MCF 10A (cell line): ENCODE data around the gene EIF3CL. TPM values are rescaled to one million over a fixed set of nuclear protein-coding genes. Genes with fewer than 3 reads are reported as not detected.
"Not testable (repeated sequence)": the region's sequence is repeated elsewhere in the genome, so short reads cannot be mapped to it uniquely, and the experiment has no call there.

ENCODE experiments used
- Bru-seq: library from RNA; stranded (reverse); fragments of 400-500 nt; gene quantifications from one replicate; lab custom pipeline; 2021; lab: Mats Ljungman, UMichigan
- BruChase-seq, 2 experiments: library from RNA; stranded (reverse); fragments of 400-500 nt; gene quantifications; one replicate each; lab custom pipeline; 2021; lab: Mats Ljungman, UMichigan
- BruUV-seq: library from RNA; stranded (reverse); fragments of 400-500 nt; replicated peaks from 2 replicates; lab custom pipeline; 2021; lab: Mats Ljungman, UMichigan
- CTCF ChIA-PET: fragments of 300-600 bp; sonication (Branson Sonifier 250); formaldehyde crosslinking; extraction: SDS; loops from one replicate; lab custom pipeline; 2021; ENCODE audit warnings: antibody characterized with exemption, inconsistent platforms; lab: Yijun Ruan, JAX
- POLR2A ChIA-PET: fragments of 300-600, 350-650 bp; sonication (Branson Sonifier 250); formaldehyde crosslinking; extraction: SDS; loops from one replicate; lab custom pipeline; 2020; ENCODE audit warnings: antibody characterized with exemption, inconsistent platforms; lab: Yijun Ruan, JAX
- DNase-seq: peaks from one replicate; pipeline ENCODE4 v3.0.0-alpha.2; 2018; ENCODE audit not compliant: unreplicated experiment
- H3K27ac Mint-ChIP-seq: one replicate; pipeline ENCODE4 v1.8.0; 2022; ENCODE audit warnings: mild to moderate bottlenecking, low read depth, mixed read lengths; ENCODE audit not compliant: unreplicated experiment
- H3K27me3 Mint-ChIP-seq: one replicate; pipeline ENCODE4 v1.8.0; 2022; ENCODE audit warnings: mixed read lengths; ENCODE audit not compliant: insufficient read depth, unreplicated experiment
- H3K36me3 Mint-ChIP-seq: one replicate; pipeline ENCODE4 v1.8.0; 2022; ENCODE audit warnings: mild to moderate bottlenecking, moderate library complexity, mixed read lengths; ENCODE audit not compliant: insufficient read depth, unreplicated experiment
- H3K4me1 Mint-ChIP-seq: one replicate; pipeline ENCODE4 v1.8.0; 2022; ENCODE audit warnings: mixed read lengths; ENCODE audit not compliant: insufficient read depth, unreplicated experiment
- H3K4me3 Mint-ChIP-seq: one replicate; pipeline ENCODE4 v1.8.0; 2022; ENCODE audit warnings: mild to moderate bottlenecking, moderate library complexity, mixed read lengths; ENCODE audit not compliant: unreplicated experiment
- H3K9me3 Mint-ChIP-seq: one replicate; pipeline ENCODE4 v1.8.0; 2022; ENCODE audit warnings: mixed read lengths; ENCODE audit not compliant: unreplicated experiment
- intact Hi-C: fragments of 100-400 bp; cut with micrococcal nuclease; formaldehyde crosslinking; loops from 2 replicates; pipeline ENCODE4 v1.14.1; 2022
- long read RNA-seq: library from polyadenylated mRNA; stranded (forward); transcript quantifications from one replicate; pipeline ENCODE4 v2.0.0, GENCODE V29; 2022
- total RNA-seq: library from RNA; stranded (reverse); gene quantifications from 2 replicates; pipeline ENCODE4 v1.2.3, GENCODE V29; 2022

EIF3CL gene, protein sequence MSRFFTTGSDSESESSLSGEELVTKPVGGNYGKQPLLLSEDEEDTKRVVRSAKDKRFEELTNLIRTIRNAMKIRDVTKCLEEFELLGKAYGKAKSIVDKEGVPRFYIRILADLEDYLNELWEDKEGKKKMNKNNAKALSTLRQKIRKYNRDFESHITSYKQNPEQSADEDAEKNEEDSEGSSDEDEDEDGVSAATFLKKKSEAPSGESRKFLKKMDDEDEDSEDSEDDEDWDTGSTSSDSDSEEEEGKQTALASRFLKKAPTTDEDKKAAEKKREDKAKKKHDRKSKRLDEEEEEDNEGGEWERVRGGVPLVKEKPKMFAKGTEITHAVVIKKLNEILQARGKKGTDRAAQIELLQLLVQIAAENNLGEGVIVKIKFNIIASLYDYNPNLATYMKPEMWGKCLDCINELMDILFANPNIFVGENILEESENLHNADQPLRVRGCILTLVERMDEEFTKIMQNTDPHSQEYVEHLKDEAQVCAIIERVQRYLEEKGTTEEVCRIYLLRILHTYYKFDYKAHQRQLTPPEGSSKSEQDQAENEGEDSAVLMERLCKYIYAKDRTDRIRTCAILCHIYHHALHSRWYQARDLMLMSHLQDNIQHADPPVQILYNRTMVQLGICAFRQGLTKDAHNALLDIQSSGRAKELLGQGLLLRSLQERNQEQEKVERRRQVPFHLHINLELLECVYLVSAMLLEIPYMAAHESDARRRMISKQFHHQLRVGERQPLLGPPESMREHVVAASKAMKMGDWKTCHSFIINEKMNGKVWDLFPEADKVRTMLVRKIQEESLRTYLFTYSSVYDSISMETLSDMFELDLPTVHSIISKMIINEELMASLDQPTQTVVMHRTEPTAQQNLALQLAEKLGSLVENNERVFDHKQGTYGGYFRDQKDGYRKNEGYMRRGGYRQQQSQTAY
- total RNA-seq (33.3 and 165 TPM in 2 replicates), Bru-seq, nascent RNA (percentile 49 among the genes with signal in this experiment), BruChase-seq, experiment 1, labeled RNA remaining after a 6-hour chase (percentile 44 among the genes with signal in this experiment), BruChase-seq, experiment 2, labeled RNA remaining after a 2-hour chase (percentile 40 among the genes with signal in this experiment)
- long read RNA-seq, transcript EIF3CL-201 (21 exons, 3,085 nt) = major isoform, 48 of 146 reads
- long read RNA-seq, partial matches to known transcripts = 94 of 146 reads
- long read RNA-seq, other reads (novel, unspliced or antisense) = 3 of 146 reads

DNA sequence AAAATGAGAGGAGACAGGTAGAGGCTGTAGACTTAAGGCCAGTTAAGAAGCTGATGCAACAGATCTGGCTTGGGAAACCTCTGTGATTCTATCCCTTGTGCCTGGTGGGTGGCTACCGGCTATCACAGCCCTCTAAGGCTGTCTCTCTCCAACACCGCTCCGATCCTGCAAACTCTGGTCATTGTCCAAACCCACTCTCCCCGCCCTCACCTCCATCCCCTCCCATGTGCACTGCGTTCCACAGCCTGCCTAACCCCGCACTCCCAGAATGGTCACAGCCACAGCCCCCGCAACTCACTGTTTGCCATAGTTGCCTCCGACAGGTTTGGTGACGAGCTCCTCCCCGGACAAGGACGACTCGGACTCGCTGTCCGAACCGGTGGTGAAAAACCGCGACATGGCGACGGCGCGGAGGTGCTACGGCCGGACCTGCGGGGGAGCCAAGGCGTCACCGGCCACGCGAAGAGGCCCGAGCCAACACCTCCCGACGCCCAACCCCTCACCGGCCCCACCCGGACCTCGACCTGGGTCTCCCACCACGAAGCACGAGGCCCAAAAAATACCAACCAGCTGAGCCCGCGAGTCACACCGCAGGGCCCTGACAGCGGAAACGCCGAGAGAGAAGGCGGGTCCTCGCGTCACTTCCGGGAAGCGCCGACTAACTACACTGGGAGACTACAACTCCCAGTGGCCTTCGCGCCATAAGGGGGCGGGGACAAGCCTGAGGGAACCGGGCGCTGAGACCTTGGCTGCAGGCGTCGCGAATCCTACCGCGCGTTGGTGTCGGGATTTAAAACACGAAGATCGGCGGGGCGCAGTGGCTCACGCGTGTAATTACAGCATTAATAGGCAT lies at the start of gene EIF3CL:
EIF3CL (minus strand) TSS at position 622 of the 853 bp plus-strand sequence; CDS start at position 399, 223 bp downstream.
- POLR2A ChIA-PET, H3K27me3 Mint-ChIP-seq, DNase-seq, H3K4me1 Mint-ChIP-seq, H3K36me3 Mint-ChIP-seq, CTCF ChIA-PET, H3K27ac Mint-ChIP-seq, H3K9me3 Mint-ChIP-seq, intact Hi-C loops: not testable (repeated sequence)
- peak within 1 kb of the TSS; percentile 63 for H3K4me3 Mint-ChIP-seq
- BruUV-seq = TSS peak; percentile 29

DNA sequence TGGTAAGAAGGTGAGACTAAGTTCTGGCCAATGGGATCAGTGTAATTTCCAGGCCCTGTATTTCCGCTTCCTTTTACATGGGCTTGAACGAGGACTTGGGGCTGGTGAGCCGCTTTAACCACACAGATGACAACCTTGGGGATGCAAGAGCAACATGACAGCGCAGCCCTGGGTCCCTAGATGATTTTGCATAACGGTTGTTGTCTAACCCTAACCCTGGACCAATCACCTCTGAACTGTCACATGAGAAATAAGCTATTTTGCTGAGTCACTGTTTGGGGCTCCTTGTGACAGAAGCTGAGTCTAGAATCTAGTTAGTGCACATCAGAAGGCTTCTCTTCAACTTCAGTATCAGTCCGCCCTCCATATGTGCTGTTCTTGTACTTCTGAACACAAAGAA lies 43.4 kb upstream of the EIF3CL start:
- DNase-seq, H3K9me3 Mint-ChIP-seq, BruUV-seq, H3K4me1 Mint-ChIP-seq, POLR2A ChIA-PET, H3K27ac Mint-ChIP-seq, H3K36me3 Mint-ChIP-seq, intact Hi-C loops, H3K4me3 Mint-ChIP-seq, H3K27me3 Mint-ChIP-seq, CTCF ChIA-PET: not testable (repeated sequence)

DNA sequence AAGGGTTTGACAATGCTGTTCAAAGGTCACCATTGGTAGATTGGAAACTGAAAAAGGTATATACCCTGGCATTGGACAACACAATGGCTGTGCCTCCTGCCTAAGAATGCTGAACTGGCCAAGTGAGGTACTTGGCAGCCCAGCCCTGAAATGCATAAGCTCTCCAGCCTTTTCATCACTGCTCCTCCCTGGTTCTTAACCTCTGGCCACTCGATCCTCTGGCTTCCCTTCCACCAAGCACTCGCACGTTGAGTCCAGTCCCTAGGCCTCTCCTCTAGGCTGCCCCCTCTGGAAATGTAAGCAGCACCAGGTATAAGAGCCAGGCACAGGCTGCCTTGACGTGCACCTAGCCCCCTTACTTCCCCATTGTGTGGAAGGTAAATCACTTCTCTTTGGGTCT lies 42.7 kb upstream of the EIF3CL start:
- H3K4me1 Mint-ChIP-seq, intact Hi-C loops, H3K4me3 Mint-ChIP-seq, DNase-seq, CTCF ChIA-PET, BruUV-seq, H3K9me3 Mint-ChIP-seq, H3K27ac Mint-ChIP-seq, H3K36me3 Mint-ChIP-seq, H3K27me3 Mint-ChIP-seq, POLR2A ChIA-PET: not testable (repeated sequence)

DNA sequence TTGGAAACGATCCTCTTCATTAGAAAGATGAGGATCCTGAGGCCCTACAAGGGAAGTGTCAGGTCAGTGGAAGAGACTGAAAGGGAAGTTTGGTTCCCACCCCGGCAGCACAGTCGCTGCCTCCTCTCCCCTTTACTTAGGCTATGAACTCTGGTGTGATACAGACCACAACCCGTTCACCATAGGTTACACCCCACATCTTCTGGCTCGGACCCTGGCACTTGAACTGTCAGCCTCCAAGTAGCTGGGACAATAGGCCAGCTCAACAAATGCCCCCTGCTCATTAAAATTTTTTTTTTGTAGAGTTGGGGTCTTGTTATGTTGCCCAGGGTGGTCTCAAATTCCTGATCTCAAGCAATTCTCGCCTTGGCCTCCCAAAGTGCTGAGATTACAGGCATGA lies 40.3 kb upstream of the EIF3CL start:
- BruUV-seq, DNase-seq, CTCF ChIA-PET, H3K4me3 Mint-ChIP-seq, H3K9me3 Mint-ChIP-seq, H3K4me1 Mint-ChIP-seq, H3K27ac Mint-ChIP-seq, intact Hi-C loops, H3K27me3 Mint-ChIP-seq, H3K36me3 Mint-ChIP-seq, POLR2A ChIA-PET: not testable (repeated sequence)

DNA sequence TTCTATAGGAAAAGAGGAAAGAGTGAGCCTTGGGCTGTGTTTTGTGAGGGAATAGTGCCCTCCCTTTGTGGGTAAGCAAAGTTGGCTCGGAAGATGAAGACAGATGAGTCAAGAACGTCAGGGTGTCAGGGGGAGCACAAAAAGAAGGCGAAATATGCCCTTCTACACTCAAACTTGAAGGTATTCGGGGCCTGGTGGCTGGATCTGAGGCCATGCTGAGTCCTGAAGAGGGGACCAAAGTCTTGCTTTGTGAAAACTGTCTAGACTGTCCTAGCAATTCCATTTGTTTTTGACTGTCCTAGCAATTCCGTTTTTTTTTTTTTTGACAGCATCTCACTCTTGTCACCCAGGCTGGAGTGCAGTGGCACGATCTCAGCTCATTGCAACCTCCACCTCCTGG lies 35.3 kb upstream of the EIF3CL start:
- intact Hi-C loops = not testable (repeated sequence)

DNA sequence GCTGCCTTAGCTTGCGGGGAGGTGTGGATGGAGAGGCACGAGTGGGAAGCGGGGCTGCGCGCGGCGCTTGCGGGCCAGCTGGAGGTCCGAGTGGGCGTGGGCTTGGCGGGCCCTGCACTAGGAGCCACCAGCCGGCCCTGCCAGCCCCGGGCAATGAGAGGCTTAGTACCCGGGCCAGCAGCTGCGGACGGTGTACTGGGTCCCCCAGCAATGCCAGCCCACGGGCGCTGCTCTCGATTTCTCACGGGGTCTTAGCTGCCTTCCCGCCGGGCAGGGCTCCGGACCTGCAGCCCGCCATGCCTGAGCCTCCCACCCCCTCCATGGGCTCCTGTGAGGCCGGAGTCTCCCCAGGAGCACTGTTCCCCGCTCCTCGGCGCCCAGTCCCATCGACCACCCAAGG lies 31.7 kb upstream of the EIF3CL start:
- intact Hi-C loops = not testable (repeated sequence)

More for the DNA sequence above, 35.3 kb upstream of the EIF3CL start:
- BruUV-seq, H3K36me3 Mint-ChIP-seq, H3K27me3 Mint-ChIP-seq, H3K27ac Mint-ChIP-seq, H3K4me1 Mint-ChIP-seq, CTCF ChIA-PET, H3K9me3 Mint-ChIP-seq, H3K4me3 Mint-ChIP-seq, POLR2A ChIA-PET, DNase-seq: not testable (repeated sequence)

DNA sequence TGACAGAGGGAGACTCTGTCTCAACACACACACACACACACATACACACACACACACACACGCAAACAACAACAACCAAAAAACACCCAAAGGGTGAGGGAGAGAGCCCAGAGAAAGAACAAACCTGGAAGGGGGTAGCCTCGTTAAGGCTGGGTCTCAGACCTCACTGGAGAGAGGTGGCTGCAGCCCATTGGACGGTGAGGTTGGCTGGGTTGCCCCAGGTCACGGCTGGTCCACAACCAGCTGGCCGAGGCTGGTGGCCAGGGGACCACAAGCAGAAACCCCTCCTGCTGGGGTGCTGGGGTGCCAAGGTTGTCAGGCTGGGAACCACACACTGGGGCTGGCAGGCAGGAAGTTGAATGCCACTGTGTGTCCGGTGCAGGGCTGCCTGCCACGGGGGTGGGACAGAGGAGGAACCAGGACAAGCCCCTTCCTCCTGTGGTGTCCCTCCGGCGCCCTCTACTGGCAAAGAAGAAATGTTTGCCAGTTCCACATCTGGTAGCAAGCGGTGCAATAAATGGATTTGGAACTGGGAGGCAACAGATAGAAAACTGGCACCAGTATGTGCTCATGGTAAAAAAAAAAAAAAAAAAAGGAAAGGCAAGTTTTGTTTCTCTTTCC lies 22.5 kb upstream of the EIF3CL start:
- BruUV-seq, H3K27me3 Mint-ChIP-seq, POLR2A ChIA-PET, intact Hi-C loops, DNase-seq, H3K4me3 Mint-ChIP-seq, CTCF ChIA-PET, H3K9me3 Mint-ChIP-seq, H3K27ac Mint-ChIP-seq, H3K36me3 Mint-ChIP-seq, H3K4me1 Mint-ChIP-seq: not testable (repeated sequence)

More for the DNA sequence above, 31.7 kb upstream of the EIF3CL start:
- H3K27ac Mint-ChIP-seq, H3K27me3 Mint-ChIP-seq, H3K4me1 Mint-ChIP-seq, CTCF ChIA-PET, BruUV-seq, H3K9me3 Mint-ChIP-seq, H3K36me3 Mint-ChIP-seq, POLR2A ChIA-PET, H3K4me3 Mint-ChIP-seq, DNase-seq: not testable (repeated sequence)
